Activated CD8-positive, alpha-beta memory T cell treated with anti-CD3 and anti-CD28 coated beads for 4 hours (primary cell): ENCODE data around the gene RASSF3.
"Not testable (repeated sequence)": the region's sequence is repeated elsewhere in the genome, so short reads cannot be mapped to it uniquely, and the experiment has no call there.

Experiments
- DNase-seq, 2 donors: peaks; one replicate each; pipeline ENCODE4 v3.0.0-alpha.2; 2020; ENCODE audit warnings: low read depth in 2 of 2

Gene RASSF3, protein sequence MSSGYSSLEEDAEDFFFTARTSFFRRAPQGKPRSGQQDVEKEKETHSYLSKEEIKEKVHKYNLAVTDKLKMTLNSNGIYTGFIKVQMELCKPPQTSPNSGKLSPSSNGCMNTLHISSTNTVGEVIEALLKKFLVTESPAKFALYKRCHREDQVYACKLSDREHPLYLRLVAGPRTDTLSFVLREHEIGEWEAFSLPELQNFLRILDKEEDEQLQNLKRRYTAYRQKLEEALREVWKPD

DNA sequence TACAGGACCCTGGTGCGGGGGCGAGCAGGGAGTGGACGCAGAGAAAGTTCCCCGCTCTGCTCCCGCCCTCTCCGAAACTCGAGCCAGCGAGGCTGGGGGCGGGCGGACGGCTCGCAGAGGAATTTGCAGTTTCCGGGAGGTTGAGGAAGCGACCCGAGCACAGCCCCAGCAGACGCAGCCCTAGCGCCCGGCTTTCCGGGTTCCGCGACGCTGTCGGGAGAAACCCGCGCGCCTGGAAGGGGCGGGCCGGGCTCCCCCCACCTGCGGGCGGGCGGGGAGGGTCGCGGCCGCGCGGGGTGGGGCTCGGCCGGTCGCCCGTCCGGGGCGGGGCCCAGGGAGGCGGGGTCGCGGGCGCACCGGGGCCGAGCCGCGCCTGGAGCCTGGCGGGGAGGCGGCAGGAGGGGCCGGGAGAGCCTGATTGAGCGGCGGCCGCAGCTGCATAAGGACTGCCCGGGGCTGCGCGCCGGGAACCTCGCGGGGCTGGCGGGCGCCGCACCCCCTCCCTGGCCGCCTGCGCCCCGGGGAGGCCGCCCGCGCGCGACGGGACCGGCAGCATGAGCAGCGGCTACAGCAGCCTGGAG lies at the start of gene RASSF3:
Gene RASSF3, plus strand, starts transcription at position 417 of the 581 bp plus-strand sequence. Its CDS starts 138 bp downstream, at position 555.
- peak; percentile 30 to 36 for DNase-seq

DNA sequence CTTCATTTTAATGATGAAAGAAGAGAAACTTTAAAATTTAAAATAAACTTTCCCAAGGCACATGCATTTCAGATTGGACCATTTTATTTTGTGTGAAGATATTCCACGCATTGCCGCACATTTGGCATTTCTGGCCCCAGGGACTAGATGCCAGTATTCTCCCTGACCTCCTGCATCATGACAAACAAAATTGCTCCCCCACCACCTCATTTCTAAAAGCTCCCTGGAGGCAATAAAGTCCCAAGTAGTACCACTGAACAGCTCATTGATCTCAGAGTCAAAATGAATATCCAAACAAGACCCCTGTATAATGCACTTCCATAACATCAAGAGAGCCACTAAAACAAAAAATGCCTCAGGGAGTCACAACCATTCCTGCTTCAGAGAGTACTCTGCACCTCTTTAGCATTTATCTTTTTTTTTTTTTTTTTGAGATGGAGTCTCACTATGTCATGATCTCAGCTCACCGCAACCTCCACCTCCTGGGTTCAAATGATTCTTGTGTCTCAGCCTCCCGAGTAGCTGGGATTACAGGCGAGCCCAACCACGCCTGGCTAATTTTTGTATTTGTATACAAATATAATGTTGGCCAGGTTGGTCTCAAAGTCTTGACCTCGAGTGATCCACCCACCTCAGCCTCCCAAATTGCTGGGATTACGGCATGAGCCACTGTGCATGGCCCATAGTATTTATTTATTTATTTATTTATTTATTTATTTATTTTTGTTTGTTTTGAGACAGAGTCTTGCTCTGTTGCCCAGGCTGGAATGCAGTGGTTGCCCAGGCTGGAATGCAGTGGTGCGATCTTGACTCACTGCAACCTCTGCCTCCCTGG lies 48.8 kb upstream of the RASSF3 start:
- DNase-seq = no peak

DNA sequence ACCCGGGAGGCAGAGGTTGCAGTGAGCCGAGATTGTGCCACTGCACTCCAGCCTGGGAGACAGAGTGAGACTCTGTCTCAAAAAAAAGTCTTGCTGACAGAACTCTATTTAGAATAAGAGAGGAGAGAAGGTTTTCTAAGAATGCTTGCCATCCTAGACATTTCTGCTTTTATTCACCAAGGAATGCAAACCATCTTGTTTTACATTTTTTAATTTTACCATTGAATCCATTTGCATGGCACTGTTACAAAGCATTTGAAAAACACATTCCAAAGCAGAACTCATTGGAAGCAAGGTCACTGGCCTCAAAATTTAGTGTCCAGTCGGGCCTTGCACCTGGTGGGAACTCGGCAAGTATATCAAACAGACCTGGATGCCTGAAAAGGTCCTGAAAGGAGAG lies 44.2 kb upstream of the RASSF3 start:
- no peak for DNase-seq

DNA sequence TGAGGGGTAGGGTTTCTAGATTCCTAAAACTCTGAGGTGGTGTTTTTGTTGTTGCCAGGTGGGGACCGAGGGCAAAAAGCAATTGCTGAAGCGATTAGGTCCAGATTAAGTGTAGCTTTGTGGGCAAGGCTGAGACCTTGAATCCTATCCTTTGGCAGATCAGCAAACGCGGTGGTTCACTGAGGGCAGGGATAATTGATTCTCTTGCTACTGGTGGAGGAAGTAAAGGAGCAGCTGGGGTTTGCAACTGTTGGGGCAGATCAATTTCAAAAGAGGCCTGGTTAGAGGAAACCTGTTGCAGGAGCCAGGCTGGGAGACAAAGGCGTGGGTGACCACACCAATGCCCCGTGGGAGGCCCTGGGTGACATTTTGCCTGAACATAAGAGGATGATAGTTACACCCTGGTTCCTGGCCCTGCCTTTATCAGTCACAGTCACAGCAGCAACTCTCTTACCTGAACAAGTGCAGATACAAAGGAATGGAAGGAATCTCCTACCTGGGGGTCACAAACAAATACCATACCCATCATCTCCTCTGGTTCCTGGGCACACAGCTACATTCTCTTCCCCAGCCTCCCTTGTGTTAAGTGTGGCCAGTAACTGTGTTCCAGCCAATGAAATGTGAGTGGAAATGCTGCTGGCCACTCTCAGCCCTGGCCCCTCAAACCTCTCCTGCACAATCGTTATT lies 43.3 kb upstream of the RASSF3 start:
- no peak for DNase-seq

DNA sequence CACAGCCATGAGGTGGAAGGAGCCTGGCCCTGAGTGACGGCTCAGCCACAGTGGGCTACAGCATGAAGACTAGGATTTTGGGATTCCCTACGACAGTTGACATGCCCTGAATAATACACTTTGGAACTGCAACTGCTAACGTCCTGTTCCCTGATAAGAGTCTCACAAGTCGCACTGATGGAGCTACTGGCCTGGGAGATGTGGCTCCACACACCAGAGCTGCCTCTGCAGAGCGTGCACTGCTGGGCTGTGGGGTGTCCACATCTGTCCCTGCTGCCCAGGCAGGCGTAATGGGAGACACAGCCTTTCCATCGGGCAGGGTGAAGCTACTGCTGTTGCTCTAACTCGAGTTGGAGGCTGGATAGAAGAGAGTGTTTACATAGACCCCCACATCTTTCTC lies 42.7 kb upstream of the RASSF3 start:
- no peak for DNase-seq

DNA sequence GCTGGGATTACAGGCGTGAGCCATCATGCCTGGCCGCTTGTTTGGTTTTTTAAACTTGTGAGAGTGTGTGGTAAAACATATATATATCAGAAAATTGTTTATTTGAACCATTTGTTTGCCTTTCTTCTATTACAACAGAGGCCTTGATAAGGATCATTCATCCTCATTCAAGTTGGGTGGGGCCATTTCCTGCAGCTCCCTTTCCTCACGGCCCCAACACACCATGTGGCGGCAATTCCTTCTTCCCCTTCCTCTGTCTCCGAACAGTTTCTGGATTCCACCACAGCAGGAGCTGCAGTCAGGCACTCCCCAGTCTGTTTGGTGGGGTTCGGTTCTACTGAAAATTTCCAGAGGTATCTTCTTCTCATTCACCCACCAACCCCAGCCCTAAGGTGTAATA lies 42.0 kb upstream of the RASSF3 start:
- DNase-seq = no peak

DNA sequence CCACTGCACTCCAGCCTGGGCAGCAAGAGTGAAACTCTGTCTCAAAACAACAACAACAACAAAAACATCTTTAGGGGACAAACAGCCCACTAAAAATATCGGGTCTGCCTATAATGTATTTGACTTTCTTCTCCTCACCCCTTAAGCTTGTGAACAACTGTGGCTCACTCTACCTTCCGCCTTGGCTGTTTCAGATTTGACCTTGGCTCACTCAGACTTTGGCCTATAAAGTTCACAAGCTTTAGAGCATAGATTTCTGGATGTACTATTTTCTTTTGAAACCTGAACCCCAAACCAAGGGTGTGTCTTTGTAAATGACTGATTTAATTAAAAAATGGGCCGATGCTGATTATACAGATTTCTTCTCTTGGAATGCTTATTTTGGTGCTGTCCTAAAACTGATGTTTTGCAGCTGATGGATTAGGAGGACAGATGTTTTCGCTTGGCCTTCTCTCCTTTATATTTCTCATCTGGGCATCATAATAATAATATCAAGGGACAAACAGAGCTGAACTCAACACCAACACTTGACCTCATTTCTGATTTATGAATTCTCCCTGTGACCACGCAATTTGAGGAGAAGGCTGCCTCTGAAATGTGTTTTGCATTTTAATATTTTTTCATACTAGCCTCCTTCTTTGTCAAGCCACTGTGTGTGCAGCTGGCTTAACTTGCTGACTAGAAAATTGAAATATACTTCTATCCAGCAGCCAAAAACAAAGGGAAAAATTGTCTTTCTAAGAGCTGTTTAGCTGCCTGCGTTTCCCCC lies 40.2 kb upstream of the RASSF3 start:
- DNase-seq = no peak

DNA sequence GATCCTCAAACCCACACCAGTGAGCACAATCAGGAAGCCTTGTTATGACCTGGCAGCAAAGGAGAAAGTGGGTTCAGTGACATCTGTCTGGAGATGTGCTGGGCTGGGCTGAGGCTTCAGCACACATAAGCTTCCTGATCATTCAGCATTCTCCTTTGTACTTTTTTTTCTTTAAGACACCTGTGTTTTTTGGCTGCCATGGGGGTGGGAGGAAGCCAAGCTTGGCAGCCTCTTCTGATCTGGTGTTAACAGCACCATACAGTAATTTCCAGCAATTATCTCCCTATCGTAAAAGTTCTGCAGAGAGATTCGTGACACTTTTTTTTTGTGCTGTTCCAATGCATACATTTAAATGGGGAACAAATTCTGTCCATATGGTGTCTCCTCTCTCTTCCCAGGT lies 38.9 kb upstream of the RASSF3 start:
- no peak for DNase-seq

DNA sequence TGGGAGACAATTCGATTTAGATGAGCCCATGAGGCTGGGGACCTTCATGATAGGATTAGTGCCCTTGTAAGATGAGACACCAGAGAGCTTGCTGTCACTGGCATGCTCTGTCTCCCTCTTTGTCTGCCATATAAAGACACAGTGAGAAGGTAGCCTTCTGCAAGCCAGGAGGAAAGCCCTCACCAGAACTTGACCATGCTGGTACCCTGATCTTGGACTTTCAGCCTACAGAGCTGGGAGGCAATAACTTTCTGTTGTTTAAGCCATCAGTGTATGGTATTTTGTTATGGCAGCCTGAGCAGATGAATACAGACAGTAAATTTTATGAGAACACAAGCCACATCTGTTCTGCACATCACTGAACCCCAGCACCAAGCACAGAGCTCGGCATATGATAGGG lies 38.1 kb upstream of the RASSF3 start:
- no peak for DNase-seq

DNA sequence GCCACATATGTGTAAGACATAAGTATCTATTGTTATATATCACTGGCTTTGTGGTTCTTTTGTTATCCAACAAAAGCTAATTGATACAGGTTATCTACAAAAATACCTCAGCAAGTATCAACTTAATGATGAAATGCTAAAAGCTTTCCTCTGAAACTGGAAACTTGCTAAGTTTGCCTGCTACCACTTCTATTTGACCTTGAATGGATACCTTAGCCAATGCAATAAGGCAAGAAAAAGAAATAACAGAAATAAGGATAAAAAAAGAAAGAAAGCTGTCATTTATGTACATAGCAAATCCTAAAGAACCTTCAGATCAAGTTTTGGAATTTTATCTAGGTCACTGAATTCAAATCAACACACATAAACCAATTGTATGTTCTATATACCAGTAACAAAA lies 35.5 kb upstream of the RASSF3 start:
- no peak for DNase-seq

DNA sequence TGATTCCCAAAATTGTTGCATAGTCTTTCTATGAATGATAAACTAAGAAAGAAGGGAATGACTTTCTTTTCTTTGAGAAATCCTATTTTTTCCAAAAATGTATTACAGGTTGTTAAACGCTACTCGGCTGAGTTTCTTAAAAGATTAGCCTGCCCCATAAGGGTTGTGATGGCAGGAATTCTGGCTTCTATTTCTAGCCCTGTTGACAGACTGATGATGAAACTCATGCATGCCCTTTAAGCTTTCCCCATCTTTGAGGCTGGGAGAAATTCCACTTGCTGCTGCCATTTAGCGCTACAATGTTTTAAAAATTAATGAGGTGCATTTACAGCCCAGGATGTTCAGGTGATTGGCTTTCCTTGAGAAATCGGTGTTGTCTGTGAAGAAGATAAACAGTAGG lies 33.2 kb upstream of the RASSF3 start:
- DNase-seq = no peak

DNA sequence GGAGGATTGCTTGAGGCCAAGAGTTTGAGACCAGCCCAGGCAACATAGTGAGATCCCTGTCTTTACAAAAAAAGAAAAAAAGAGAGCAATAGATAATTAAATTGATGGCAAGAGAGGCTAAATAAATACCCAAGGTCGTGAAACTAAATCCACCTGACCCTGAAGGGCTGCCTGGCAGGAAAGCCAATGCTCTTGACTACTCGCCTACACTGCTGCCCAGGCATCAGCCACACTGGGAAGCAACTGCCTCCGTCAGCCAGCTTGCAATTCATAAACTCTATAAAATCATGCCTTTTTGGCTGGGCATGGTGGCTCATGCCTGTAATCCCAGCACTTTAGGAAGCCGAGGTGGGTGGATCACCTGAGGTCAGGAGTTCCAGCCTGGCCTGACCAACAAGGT lies 31.7 kb upstream of the RASSF3 start:
- no peak for DNase-seq

DNA sequence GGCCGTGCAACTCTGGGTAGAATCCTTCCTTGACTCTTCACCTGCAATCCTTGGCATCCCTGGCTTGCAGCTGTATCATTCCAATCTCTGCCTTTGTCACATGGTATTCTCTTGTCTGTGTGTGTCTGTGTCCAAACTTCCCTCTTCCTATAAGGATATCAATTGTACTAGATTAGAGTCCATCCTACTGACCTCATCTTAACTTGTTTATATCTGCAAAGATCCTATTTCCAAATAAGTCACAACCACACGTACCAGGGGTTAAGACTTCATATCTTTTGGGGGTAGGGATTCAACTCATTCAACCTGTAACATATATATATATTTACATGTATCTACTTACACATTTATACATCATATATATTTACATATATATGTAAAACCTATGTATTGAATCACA lies 29.6 kb upstream of the RASSF3 start:
- no peak for DNase-seq

DNA sequence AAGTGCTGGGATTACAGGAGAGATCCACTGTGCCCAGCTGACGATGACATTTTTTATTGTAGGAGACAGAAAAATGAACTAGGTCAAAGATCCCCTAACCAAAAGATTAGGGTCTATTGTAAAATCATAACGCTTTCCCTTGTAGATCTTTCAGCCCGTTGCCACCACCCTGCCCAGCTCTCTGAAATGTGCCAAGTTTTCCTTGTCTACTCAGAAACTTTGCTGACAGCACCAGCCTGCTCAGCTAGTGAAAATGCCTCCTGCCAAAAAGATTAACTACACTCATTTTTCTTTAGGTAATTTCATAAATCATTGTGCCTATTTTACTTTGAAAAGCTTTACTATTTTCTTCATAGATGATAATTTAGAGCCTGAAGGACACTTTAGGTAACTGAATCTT lies 28.2 kb upstream of the RASSF3 start:
- DNase-seq = no peak

DNA sequence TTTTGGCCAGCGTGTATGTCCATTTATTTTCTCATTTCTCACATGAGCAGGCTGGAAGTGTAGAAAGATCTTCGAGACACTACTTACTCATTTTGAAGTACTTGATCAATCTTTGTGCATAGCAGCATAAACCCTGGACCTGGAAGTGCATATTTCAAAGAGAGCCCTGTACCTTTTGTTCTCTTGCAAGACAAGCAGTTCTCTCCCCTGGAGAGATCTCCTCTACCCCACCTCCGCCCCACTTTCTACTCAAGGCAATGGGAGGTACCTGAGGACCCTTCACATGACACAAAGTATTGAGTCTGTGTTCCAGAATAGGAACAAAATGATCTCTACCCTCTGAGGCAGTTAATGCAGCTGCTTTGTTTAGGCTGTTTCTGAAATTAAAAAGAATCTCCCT lies 27.4 kb upstream of the RASSF3 start:
- DNase-seq = no peak

DNA sequence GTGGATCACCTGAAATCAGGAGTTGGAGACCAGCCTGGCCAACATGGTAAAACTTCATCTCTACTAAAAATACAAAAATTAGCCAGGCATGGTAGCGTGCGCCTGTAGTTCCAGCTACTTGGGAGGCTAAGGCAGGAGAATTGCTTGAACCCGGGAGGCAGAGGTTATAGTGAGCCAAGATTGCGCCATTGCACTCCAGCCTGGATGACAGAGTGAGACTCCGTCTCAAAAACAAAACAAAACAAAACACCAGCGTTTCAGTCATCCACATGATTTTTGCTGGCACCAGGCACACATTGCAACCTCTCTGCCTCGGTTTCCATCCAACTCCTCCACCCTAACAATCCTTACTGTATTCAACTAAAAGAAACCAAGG lies 26.9 kb upstream of the RASSF3 start:
- not testable (repeated sequence) for DNase-seq

DNA sequence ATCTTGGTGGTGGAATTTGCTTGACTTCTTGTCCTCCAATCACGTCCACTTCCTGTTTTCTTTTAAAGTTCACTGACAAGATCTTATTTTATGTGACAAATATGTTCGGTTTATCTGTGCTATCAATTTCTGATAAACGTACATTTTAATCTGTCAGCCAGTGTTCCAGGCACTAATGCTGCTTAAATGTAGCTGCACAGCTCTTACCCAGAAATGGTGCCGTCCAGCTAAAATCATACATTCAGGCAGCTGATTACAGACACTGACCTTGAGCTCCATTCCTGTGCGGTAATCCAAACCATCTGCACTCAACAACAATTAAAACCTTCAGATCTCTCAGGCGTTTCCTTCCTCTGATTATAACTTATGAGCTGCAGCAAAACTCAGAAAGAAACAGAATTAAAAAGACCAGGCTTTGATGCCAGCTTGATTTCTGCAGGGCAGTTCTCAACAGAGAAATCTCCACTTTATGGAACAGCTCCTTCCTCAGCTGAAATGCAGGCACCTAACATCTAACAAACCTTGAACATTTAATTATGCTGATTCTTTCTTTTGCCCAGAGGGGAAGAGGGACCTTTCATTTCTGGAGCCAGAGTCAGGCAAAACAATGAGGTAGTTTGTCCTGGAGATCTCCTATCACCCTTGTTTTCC lies 26.4 kb upstream of the RASSF3 start:
- DNase-seq = no peak

DNA sequence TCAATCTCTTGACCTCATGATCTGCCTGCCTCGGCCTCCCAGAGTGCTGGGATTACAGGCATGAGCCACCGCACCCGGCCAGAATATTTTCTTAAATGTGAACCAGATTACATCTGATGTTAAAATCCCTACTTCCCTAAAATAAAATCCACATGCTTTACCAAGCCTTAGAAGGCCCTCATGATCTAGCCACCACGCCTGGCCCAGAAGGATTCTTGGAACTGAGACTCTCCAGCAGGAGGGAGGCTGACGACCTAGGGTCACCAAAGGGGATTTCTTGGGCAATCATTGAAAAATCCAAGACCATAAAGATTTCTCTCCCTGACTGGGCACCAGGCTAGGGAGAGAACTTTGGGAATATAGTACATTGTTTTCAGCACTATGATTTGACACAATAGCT lies 25.2 kb upstream of the RASSF3 start:
- DNase-seq = no peak

DNA sequence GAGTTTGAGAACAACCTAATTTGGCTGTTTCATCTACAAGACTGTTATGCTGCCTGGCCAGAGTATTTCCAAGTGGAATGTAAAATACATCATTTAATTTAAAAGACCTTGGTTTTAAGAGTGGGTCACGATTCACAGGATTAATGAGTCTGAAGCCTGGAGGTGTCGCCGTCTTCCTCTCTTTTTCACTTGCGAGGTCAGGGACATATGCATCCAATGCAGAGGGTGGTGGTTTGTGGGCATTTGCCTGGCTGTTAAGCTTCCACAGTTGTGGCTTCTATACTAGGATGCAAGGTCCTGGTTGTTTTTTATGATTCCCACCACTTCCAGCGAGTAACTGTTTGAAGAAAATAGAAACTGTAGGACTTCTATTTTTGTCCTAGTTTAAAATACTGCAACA lies 22.8 kb upstream of the RASSF3 start:
- DNase-seq = no peak

DNA sequence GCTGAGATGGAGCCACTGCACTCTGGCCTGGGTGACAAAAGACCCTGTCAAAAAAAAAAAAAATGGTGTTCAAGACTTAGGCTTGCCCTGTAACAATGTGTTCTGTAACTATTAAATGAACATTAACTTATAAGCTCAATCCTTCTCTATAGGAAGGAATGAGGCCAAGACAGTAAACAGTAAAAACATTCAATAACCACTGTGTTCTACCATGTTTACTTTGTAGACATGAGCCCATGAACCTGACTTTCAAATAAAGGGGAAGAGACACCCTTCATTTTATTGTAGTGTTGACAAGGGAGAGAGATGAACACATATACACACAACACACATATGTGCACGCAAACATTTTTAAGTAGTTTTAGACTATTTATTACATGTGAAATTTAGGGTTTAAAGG lies 20.1 kb upstream of the RASSF3 start:
- no peak for DNase-seq
